Endodermal cell (in vitro differentiated cells): ENCODE measurements around the gene CHKB. TPM values are rescaled to one million over a fixed set of nuclear protein-coding genes. Genes with fewer than 3 reads are reported as not detected.

Experiments
- DNase-seq: peaks from one replicate; pipeline ENCODE4 v3.0.0-alpha.2; 2017
- H3K27ac ChIP-seq: 2 replicates; pipeline ENCODE4 v1.5.1; 2013; ENCODE audit warnings: mild to moderate bottlenecking, low read depth, low read length, moderate library complexity
- H3K27me3 ChIP-seq: 2 replicates; pipeline ENCODE4 v1.6.1; 2013; ENCODE audit warnings: mild to moderate bottlenecking, low read length, moderate library complexity; ENCODE audit not compliant: insufficient read depth, control insufficient read depth, poor library complexity, severe bottlenecking
- H3K36me3 ChIP-seq: 2 replicates; pipeline ENCODE4 v1.7.0; 2013; ENCODE audit warnings: mild to moderate bottlenecking, low read length, moderate library complexity; ENCODE audit not compliant: control insufficient read depth, insufficient read depth
- H3K4me1 ChIP-seq: one replicate; pipeline ENCODE4 v1.7.0; 2013; ENCODE audit warnings: low read length; ENCODE audit not compliant: control insufficient read depth, insufficient read depth
- H3K4me3 ChIP-seq: 2 replicates; pipeline ENCODE4 v1.5.1; 2013; ENCODE audit warnings: mild to moderate bottlenecking, low read length, moderate library complexity
- H3K9ac ChIP-seq: 2 replicates; pipeline ENCODE4 v1.6.1; 2013; ENCODE audit warnings: mild to moderate bottlenecking, low read length, moderate library complexity; ENCODE audit not compliant: poor library complexity, severe bottlenecking; ENCODE audit errors: extremely low read depth
- H3K9me3 ChIP-seq: 2 replicates; pipeline ENCODE4 v1.6.1; 2013; ENCODE audit warnings: mild to moderate bottlenecking, low read length, moderate library complexity; ENCODE audit not compliant: control insufficient read depth
- H3K27ac Mint-ChIP-seq: 2 replicates; pipeline ENCODE4 v1.8.0; 2020; ENCODE audit warnings: mixed read lengths
- H3K27me3 Mint-ChIP-seq: 2 replicates; pipeline ENCODE4 v1.8.0; 2021; ENCODE audit warnings: mild to moderate bottlenecking, mixed read lengths; ENCODE audit not compliant: insufficient read depth
- H3K36me3 Mint-ChIP-seq: 2 replicates; pipeline ENCODE4 v1.8.0; 2020; ENCODE audit warnings: low read depth, mixed read lengths
- H3K4me1 Mint-ChIP-seq: 2 replicates; pipeline ENCODE4 v1.8.0; 2020; ENCODE audit warnings: mixed read lengths
- H3K4me3 Mint-ChIP-seq: 2 replicates; pipeline ENCODE4 v1.8.0; 2020; ENCODE audit warnings: mild to moderate bottlenecking, moderate library complexity, mixed read lengths
- H3K9me3 Mint-ChIP-seq: 2 replicates; pipeline ENCODE4 v1.8.0; 2020; ENCODE audit warnings: mild to moderate bottlenecking, mixed read lengths
- CTCF ChIP-seq: fragments of 200-600 bp; sonication (generic); conservative IDR thresholded peaks from 2 replicates; pipeline ENCODE4 v1.5.0; 2021; ENCODE audit warnings: antibody characterized with exemption, mild to moderate bottlenecking
- WGBS, 2 experiments: methylation state at CpG; one replicate each; pipeline versions ENCODE4 v1.1.5 to v1.1.7; 2013; ENCODE audit warnings: missing lambda C conversion rate in 2 of 2, mixed read lengths in 1 of 2; ENCODE audit not compliant: insufficient coverage in 1 of 2, insufficient read length in 1 of 2; 5-methylcytosine and 5-hydroxymethylcytosine counted together
- total RNA-seq, 2 donors: library from RNA; stranded (reverse); fragmentation: NEBNext Ultra II Directional in 1 of 2; extraction: Animal tissue kit (Norgen Biotek cat#: 25700) in 1 of 2; gene quantifications; 2 replicates in 1 of 2; 3 replicates in 1 of 2; pipeline ENCODE4 v1.2.1, GENCODE V29; 2021

CHKB gene
- total RNA-seq, 2 donors from 2014 or later = 108 TPM

DNA sequence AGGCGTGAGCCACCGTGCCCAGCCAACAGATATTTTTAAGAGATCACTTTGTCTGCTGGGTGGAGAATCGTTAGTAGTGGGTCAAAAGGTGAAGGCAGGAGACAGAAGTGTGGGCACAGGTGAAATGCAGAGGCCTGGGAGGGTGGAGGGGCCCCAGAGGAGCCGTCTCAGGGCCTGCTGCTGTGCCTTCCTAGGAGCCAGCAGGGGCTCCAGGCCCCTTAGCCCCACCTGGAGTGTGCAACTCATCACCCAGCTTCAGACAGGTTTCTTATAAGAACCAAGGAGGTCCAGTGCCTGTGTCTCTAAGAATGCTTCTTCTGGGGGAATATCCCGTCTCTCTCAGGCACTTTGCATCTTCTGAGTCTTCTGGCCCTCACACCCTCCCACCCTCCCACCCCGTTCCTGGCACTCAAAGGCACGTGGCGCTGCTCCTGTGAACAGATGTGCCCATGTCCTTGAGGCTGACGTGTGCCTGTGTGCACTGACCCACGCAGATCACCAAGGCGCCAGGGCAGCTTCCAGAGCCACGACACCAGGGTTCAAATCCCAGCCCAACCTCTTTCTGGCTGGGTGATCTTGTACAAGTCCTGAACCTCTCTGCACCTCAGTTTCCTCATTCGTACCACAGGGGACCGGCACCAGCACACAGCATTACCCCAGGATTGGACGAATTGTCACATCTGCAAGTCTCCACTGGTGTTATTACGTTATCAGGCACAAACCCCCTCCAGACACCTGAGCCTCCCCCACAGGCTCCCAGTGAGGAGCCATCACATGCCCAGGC lies 41.9 kb upstream of the CHKB start:
- WGBS, 2 experiments = 88 to 92% methylated on average over 14 to 16 of the region's 16 CpGs

DNA sequence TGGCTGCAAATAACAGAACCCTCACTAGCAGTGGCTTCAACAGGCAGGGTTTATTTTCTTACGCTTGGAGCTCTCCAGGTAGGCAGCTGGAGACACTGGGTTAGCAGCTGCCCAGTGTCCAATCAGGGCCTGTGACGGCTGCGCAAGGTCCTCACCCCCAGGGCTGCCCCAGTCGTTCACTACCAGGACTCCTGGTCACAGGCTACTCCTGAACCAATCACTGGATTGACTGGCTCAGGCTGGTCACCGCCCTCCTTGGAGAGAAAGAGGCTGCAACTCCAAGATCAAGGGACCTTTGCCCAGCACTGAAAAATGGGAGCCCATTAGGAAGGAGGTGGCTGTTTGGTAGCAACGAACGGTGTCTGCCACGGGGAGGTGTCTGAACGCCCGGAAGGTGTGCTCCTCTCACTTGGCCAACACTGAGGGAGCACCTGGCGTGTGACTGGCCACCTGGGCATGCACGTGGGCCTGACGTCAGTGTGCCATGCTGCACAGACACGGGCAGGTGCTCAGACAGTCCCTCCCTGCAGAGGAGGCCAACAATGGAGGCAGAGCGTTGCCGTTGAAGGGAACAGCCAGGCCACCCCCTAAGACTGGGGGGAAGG lies 40.2 kb upstream of the CHKB start:
- Histone ChIP-seq H3K9ac (no peak overlapping the region), H3K9me3 (no peaks in the 10 kb centered on the region), H3K27me3 (peaks cover 25% of the 10 kb centered on the region), H3K27ac (no peak overlapping the region), H3K4me3 (no peak overlapping the region), H3K4me1 (peaks cover 4% of the 10 kb centered on the region), H3K36me3 (no peaks in the 10 kb centered on the region)
- H3K4me3 Mint-ChIP-seq = no peak overlapping the region
- TF ChIP-seq CTCF = no peak
- no peak overlapping the region for H3K27ac Mint-ChIP-seq
- no peaks in the 10 kb centered on the region for H3K36me3 Mint-ChIP-seq
- H3K27me3 Mint-ChIP-seq = peaks cover 19% of the 10 kb centered on the region
- no peaks in the 10 kb centered on the region for H3K9me3 Mint-ChIP-seq
- WGBS, 2 experiments = 88 to 90% methylated on average over 6 to 16 of the region's 16 CpGs
- peaks cover 7% of the 10 kb centered on the region for H3K4me1 Mint-ChIP-seq
- peak; percentile 57 for DNase-seq

More for the DNA sequence above, 41.9 kb upstream of the CHKB start:
- peaks cover 20% of the 10 kb centered on the region for H3K27me3 ChIP-seq
- Mint-ChIP-seq H3K36me3 (no peaks in the 10 kb centered on the region), H3K27me3 (peaks cover 18% of the 10 kb centered on the region), H3K4me1 (peaks cover 13% of the 10 kb centered on the region), H3K4me3 (no peak overlapping the region), H3K27ac (no peak overlapping the region), H3K9me3 (no peaks in the 10 kb centered on the region)
- H3K4me3 ChIP-seq = no peak overlapping the region
- DNase-seq = no peak
- no peaks in the 10 kb centered on the region for H3K9me3 ChIP-seq
- no peaks in the 10 kb centered on the region for H3K36me3 ChIP-seq
- peaks cover 4% of the 10 kb centered on the region for H3K4me1 ChIP-seq
- no peak for TF ChIP-seq CTCF
- no peak overlapping the region for H3K9ac ChIP-seq
- no peak overlapping the region for H3K27ac ChIP-seq

GRCh38 chr22:50621948-50622722 lies 39.5 kb upstream of the CHKB start:
- no peak overlapping the region for H3K4me3 Mint-ChIP-seq
- no peaks in the 10 kb centered on the region for H3K9me3 Mint-ChIP-seq
- DNase-seq = peak; percentile 59
- H3K9me3 ChIP-seq = no peaks in the 10 kb centered on the region
- no peak overlapping the region for H3K27ac Mint-ChIP-seq
- no peak overlapping the region for H3K4me3 ChIP-seq
- H3K36me3 ChIP-seq = no peaks in the 10 kb centered on the region
- H3K27me3 ChIP-seq = peaks cover 25% of the 10 kb centered on the region
- no peak overlapping the region for H3K9ac ChIP-seq
- H3K4me1 Mint-ChIP-seq = peaks cover 7% of the 10 kb centered on the region
- peaks cover 22% of the 10 kb centered on the region for H3K27me3 Mint-ChIP-seq
- TF ChIP-seq CTCF = peak; percentile 59
- WGBS, 2 experiments = 58 to 73% methylated on average over 16 to 18 of the region's 18 CpGs
- no peak overlapping the region for H3K27ac ChIP-seq
- H3K4me1 ChIP-seq = peaks cover 2% of the 10 kb centered on the region
- H3K36me3 Mint-ChIP-seq = no peaks in the 10 kb centered on the region
